SK-N-SH treated with all-trans-retinoic acid at 6 μM for 48 hours (cell line): ENCODE results near the gene NFIB.

Experiments
- ATAC-seq: fragments of 200-7000 bp; cut with Tn5 transposase; 3 replicates; pipeline ENCODE4 v1.9.1; 2020; ENCODE audit warnings: mild to moderate bottlenecking, moderate library complexity
- ARNTL ChIP-seq: fragments of 450-650 bp; formaldehyde crosslinking; IDR thresholded peaks from 2 replicates; pipeline ENCODE4 v1.5.0; 2020; ENCODE audit warnings: low read depth, mild to moderate bottlenecking, moderate library complexity, borderline replicate concordance
- BACH2 ChIP-seq: fragments of 250-450 bp; sonication (Bioruptor Pico); IDR thresholded peaks from 2 replicates; pipeline ENCODE4 v1.9.0; 2021; ENCODE audit warnings: mild to moderate bottlenecking, borderline replicate concordance
- CSDC2 ChIP-seq: fragments of 250-450 bp; sonication (Bioruptor Pico); IDR thresholded peaks from 2 replicates; pipeline ENCODE4 v1.5.0; 2020; ENCODE audit warnings: mild to moderate bottlenecking, moderate library complexity
- CSRNP3 ChIP-seq: fragments of 250-450 bp; sonication (Bioruptor Pico); IDR thresholded peaks from 2 replicates; pipeline ENCODE4 v1.5.1; 2021; ENCODE audit warnings: mild to moderate bottlenecking, moderate library complexity
- ESRRG ChIP-seq: fragments of 250-450 bp; sonication (Bioruptor Pico); IDR thresholded peaks from 2 replicates; pipeline ENCODE4 v1.6.1; 2021; ENCODE audit warnings: mild to moderate bottlenecking
- GLIS3 ChIP-seq: fragments of 250-450 bp; sonication (Bioruptor Pico); IDR thresholded peaks from 2 replicates; pipeline ENCODE4 v1.5.0; 2020; ENCODE audit warnings: mild to moderate bottlenecking, moderate library complexity
- POU6F1 ChIP-seq: fragments of 250-450 bp; sonication (Bioruptor Pico); IDR thresholded peaks from 2 replicates; pipeline ENCODE4 v1.8.0; 2021; ENCODE audit warnings: low read depth, mild to moderate bottlenecking, moderate library complexity, borderline replicate concordance
- PPARA ChIP-seq: fragments of 250-450 bp; sonication (Bioruptor Pico); IDR thresholded peaks from 2 replicates; pipeline ENCODE4 v1.5.0; 2020; ENCODE audit warnings: mild to moderate bottlenecking, borderline replicate concordance
- RARB ChIP-seq: fragments of 250-450 bp; sonication (Bioruptor Pico); IDR thresholded peaks from 2 replicates; pipeline ENCODE4 v1.8.0; 2021; ENCODE audit warnings: mild to moderate bottlenecking, moderate library complexity
- SNAI2 ChIP-seq: fragments of 250-450 bp; sonication (Bioruptor Pico); IDR thresholded peaks from 2 replicates; pipeline ENCODE4 v1.5.0; 2020; ENCODE audit warnings: mild to moderate bottlenecking, moderate library complexity
- TCF4 ChIP-seq: fragments of 250-450 bp; sonication (Bioruptor Pico); IDR thresholded peaks from 2 replicates; pipeline ENCODE4 v1.8.0; 2021; ENCODE audit warnings: mild to moderate bottlenecking, moderate library complexity, borderline replicate concordance
- TOX ChIP-seq: fragments of 250-450 bp; sonication (Bioruptor Pico); IDR thresholded peaks from 2 replicates; pipeline ENCODE4 v1.8.0; 2021; ENCODE audit warnings: mild to moderate bottlenecking, moderate library complexity, borderline replicate concordance
- TSHZ2 ChIP-seq: fragments of 250-450 bp; sonication (Bioruptor Pico); IDR thresholded peaks from 2 replicates; pipeline ENCODE4 v1.5.0; 2020; ENCODE audit warnings: mild to moderate bottlenecking, moderate library complexity
- ZC3H10 ChIP-seq: fragments of 250-450 bp; sonication (Bioruptor Pico); IDR thresholded peaks from 2 replicates; pipeline ENCODE4 v1.5.1; 2021; ENCODE audit warnings: mild to moderate bottlenecking, moderate library complexity
- ZFP3 ChIP-seq: fragments of 250-450 bp; sonication (Bioruptor Pico); IDR thresholded peaks from 2 replicates; pipeline ENCODE4 v1.5.0; 2020; ENCODE audit warnings: mild to moderate bottlenecking, moderate library complexity
- ZFP30 ChIP-seq: fragments of 450-650 bp; formaldehyde crosslinking; IDR thresholded peaks from 2 replicates; pipeline ENCODE4 v1.5.0; 2022; ENCODE audit warnings: mild to moderate bottlenecking, moderate library complexity
- ZNF565 ChIP-seq: fragments of 450-650 bp; formaldehyde crosslinking; conservative IDR thresholded peaks from 2 replicates; pipeline ENCODE4 v1.5.0; 2020; ENCODE audit warnings: low read depth, mild to moderate bottlenecking, moderate library complexity
- ZNF70 ChIP-seq: fragments of 450-650 bp; formaldehyde crosslinking; IDR thresholded peaks from 2 replicates; pipeline ENCODE4 v1.5.0; 2020; ENCODE audit warnings: mild to moderate bottlenecking, moderate library complexity
- ZNF8 ChIP-seq: fragments of 450-650 bp; formaldehyde crosslinking; IDR thresholded peaks from 2 replicates; pipeline ENCODE4 v1.5.0; 2020; ENCODE audit warnings: mild to moderate bottlenecking, moderate library complexity
- TF ChIP-seq, protein P1 (sequence below): fragments of 250-450 bp; sonication (Bioruptor Pico); IDR thresholded peaks from 2 replicates; pipeline ENCODE4 v1.5.1; 2020; ENCODE audit warnings: low read depth, mild to moderate bottlenecking, moderate library complexity
- TF ChIP-seq, protein P2 (sequence below): fragments of 250-450 bp; sonication (Bioruptor Pico); IDR thresholded peaks from 2 replicates; pipeline ENCODE4 v1.8.0; 2020; ENCODE audit warnings: mild to moderate bottlenecking, moderate library complexity, borderline replicate concordance

Gene NFIB

DNA sequence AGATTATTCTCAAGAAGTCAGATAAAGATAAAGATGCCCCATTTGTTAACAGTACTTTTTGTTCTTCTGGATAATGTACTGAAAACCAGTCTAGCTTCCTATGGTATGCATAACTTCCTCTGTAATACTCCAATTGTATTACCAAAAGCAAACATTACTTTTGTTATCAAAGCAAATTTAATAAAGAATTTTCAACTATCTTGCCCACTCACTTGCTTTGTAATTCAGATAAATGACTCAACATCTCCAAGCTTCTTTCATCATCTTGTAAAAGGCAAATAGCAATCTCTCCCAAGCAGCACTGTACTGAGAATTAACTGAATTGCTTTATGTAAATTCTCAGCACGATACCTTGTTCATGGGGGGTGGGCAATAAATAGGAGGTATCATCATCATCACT is 98.3 kb downstream of the NFIB start (continued):
- TF ChIP-seq ZNF70 (CRISPR knock-in tag) (no peak), ESRRG (CRISPR knock-in tag) (no peak), RARB (no peak), GLIS3 (CRISPR knock-in tag) (no peak)

- TF ChIP-seq GLIS3 (CRISPR knock-in tag), result no peak
- TF ChIP-seq RARB, result no peak
- TF ChIP-seq ZNF565 (CRISPR knock-in tag), result no peak
- no peak for TF ChIP-seq ZC3H10 (CRISPR knock-in tag)
- no peak for TF ChIP-seq ZNF70 (CRISPR knock-in tag)
- TF ChIP-seq ZFP30, result no peak
- no peak for TF ChIP-seq ARNTL (CRISPR knock-in tag)
- no peak for TF ChIP-seq ZFP3 (CRISPR knock-in tag)
- TF ChIP-seq BACH2, result no peak
- no peak for TF ChIP-seq CSDC2 (CRISPR knock-in tag)
- no peak for TF ChIP-seq CSRNP3 (CRISPR knock-in tag)
- TF ChIP-seq ESRRG (CRISPR knock-in tag), result no peak
- no peak for TF ChIP-seq TOX (CRISPR knock-in tag)
- no peak for TF ChIP-seq TSHZ2
- no peak for TF ChIP-seq TCF4 (CRISPR knock-in tag)
- no peak for TF ChIP-seq SNAI2 (CRISPR knock-in tag)
- TF ChIP-seq PPARA (CRISPR knock-in tag), result no peak
- no peak for TF ChIP-seq POU6F1
- TF ChIP-seq, protein P1, sequence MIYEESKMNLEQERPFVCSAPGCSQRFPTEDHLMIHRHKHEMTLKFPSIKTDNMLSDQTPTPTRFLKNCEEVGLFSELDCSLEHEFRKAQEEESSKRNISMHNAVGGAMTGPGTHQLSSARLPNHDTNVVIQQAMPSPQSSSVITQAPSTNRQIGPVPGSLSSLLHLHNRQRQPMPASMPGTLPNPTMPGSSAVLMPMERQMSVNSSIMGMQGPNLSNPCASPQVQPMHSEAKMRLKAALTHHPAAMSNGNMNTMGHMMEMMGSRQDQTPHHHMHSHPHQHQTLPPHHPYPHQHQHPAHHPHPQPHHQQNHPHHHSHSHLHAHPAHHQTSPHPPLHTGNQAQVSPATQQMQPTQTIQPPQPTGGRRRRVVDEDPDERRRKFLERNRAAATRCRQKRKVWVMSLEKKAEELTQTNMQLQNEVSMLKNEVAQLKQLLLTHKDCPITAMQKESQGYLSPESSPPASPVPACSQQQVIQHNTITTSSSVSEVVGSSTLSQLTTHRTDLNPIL (CRISPR knock-in tag), result no peak
- ATAC-seq, result no peak
Measured at GRCh38 chr9:14214693-14215092, 99.2 kb downstream of the NFIB start.

DNA sequence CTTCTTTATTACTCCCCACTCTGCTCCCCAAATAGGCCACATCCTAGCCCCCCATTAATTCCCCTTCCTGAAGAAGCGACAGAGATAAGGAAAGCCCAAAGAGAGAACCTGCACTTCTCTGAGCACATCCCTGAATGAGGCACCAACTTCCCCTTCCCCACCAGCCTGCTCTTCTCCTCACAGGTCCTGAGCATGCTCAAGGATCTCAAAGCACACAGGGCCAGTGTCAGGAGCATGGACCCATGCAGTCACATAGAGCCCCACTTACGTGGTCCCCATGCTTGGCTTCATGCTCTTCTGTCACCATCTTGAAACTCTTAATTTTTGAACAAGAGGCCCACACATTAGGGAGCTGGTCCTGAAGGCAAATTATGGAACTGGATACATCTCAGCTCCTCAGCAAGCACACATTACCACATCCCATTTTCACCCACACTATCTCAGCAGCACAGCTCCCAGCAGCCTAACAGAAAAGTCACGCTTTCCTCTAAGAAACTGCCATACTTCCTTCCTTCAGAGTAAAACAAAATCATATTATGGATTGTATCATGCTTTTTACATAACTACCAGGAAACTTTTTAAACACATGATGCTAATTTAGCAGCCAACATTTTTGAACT is 99.8 kb downstream of the NFIB start:
- TF ChIP-seq TSHZ2 (no peak), GLIS3 (CRISPR knock-in tag) (no peak), PPARA (CRISPR knock-in tag) (no peak), ZFP30 (no peak), ZNF565 (CRISPR knock-in tag) (no peak), RARB (no peak), CSDC2 (CRISPR knock-in tag) (no peak), ZNF8 (CRISPR knock-in tag) (no peak)
- TF ChIP-seq, protein P1 (CRISPR knock-in tag), result no peak
- TF ChIP-seq, protein P2, sequence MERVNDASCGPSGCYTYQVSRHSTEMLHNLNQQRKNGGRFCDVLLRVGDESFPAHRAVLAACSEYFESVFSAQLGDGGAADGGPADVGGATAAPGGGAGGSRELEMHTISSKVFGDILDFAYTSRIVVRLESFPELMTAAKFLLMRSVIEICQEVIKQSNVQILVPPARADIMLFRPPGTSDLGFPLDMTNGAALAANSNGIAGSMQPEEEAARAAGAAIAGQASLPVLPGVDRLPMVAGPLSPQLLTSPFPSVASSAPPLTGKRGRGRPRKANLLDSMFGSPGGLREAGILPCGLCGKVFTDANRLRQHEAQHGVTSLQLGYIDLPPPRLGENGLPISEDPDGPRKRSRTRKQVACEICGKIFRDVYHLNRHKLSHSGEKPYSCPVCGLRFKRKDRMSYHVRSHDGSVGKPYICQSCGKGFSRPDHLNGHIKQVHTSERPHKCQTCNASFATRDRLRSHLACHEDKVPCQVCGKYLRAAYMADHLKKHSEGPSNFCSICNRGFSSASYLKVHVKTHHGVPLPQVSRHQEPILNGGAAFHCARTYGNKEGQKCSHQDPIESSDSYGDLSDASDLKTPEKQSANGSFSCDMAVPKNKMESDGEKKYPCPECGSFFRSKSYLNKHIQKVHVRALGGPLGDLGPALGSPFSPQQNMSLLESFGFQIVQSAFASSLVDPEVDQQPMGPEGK (CRISPR knock-in tag), result no peak
- ATAC-seq, result no peak; the same call in 2 of the 3 replicates
